ENCODE measurements around the gene MTOR. TPM values are rescaled to one million over a fixed set of nuclear protein-coding genes. Genes with fewer than 3 reads are reported as not detected.

MTOR gene
- total RNA-seq, 2 donors from 2014 or later, result 26.2 to 28.3 TPM

GRCh38 chr1:11176081-11176706, 86.2 kb downstream of the MTOR start:
- Histone ChIP-seq H3K27ac (no peak overlapping the region), H3K36me3 (replicated peaks in 1 of 2; ENCODE audit: insufficient read depth in 1 of 2, low read depth in 2 of 2) (peaks cover 0 to 1% of the 10 kb centered on the region in 2 donors), H3K4me1 (no peaks in the 10 kb centered on the region), H3K27me3 (no peaks in the 10 kb centered on the region), H3K4me3 (no peak overlapping the region), H3K9me3 (no peaks in the 10 kb centered on the region)
- ATAC-seq (no peak), DNase-seq (no peak)
- no peak for TF ChIP-seq POLR2A (IDR thresholded peaks at IDR 0.05)
- TF ChIP-seq CTCF (IDR thresholded peaks at IDR 0.05), result no peak
- intact Hi-C loops (cut with DNase I), result no loop called here
- 90 to 100% methylated on average over 6 to 11 of the region's 11 CpGs for WGBS, 2 donors

DNA sequence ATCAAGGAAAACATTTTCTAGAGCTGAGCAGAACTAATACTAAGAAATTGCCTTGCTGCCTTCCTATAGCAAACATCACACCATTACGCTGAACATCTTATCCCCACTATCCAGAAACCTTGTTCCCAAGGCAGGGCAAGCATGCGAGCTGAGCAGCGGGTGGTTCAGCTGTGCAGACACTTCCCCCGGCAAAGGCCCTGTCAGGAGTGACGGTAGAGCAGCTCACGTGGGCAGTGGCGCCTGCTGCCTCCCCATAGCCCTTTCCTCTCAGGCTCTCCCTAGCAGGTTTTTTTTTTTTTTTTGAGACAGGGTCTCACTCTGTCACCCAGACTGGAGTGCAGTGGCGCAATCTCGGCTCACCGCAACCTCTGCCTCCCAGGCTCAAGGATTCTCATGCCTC, 86.9 kb downstream of the MTOR start:
- no peaks in the 10 kb centered on the region for H3K36me3 ChIP-seq (replicated peaks in 1 of 2; ENCODE audit: insufficient read depth in 1 of 2, low read depth in 2 of 2)

DNA sequence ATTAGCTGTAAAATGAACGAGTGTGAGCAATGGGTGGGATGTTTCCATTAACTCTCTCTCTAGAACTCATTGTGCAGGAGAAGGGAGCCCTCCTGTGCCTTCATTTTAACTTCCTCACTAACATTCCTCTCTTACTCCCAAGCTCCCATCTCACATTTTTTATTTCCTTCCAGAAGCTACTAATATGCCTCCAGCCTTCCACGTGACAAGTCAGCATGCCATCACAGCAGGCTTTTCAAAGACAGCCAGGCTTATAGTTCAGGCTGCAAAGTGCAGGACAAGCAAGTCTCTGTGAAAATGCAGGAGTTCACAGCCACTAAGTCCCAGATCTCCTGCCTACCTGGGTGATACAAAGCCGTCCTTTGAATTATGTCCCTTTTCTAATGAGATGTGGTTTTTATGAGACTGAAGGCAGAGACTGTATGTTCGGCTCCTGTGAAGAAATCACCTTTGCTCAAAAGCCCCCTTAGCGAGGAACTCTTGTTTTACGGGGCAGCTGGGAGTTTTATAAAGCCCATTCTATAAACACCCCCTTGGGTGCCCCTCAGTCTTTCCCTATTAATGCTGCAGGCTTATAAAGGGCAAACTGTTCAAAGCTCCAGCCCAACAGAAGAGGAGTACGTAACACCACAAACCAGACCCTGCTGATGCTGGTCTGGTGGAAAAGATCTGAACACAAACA, 87.9 kb downstream of the MTOR start:
- peaks cover 6% of the 10 kb centered on the region for H3K4me1 ChIP-seq
- H3K27me3 ChIP-seq, result no peaks in the 10 kb centered on the region
- DNase-seq, result no peak
- no peak overlapping the region for H3K27ac ChIP-seq
- ATAC-seq, result no peak
- intact Hi-C loops (cut with DNase I), result no loop called here
- no peaks in the 10 kb centered on the region for H3K36me3 ChIP-seq (replicated peaks in 1 of 2; ENCODE audit: insufficient read depth in 1 of 2, low read depth in 2 of 2)
- 84 to 90% methylated on average over 7 of the region's 7 CpGs for WGBS, 2 donors
- H3K9me3 ChIP-seq, result no peaks in the 10 kb centered on the region
- TF ChIP-seq CTCF (IDR thresholded peaks at IDR 0.05) (no peak), POLR2A (IDR thresholded peaks at IDR 0.05) (no peak)
- no peak overlapping the region for H3K4me3 ChIP-seq

More for the DNA sequence above, 86.9 kb downstream of the MTOR start:
- DNase-seq, result no peak
- Histone ChIP-seq H3K4me3 (no peak overlapping the region), H3K4me1 (no peaks in the 10 kb centered on the region), H3K27me3 (no peaks in the 10 kb centered on the region), H3K9me3 (no peaks in the 10 kb centered on the region), H3K27ac (no peak overlapping the region)
- WGBS, 2 donors, result 88 to 94% methylated on average over 10 of the region's 10 CpGs
- intact Hi-C loops (cut with DNase I), result no loop called here
- ATAC-seq, result no peak
- no peak for TF ChIP-seq CTCF (IDR thresholded peaks at IDR 0.05)
- TF ChIP-seq POLR2A (IDR thresholded peaks at IDR 0.05), result no peak

- DNase-seq, result peak in 1 of 4 donors; percentile 25
- WGBS, 2 donors, result 88 to 96% methylated on average over 2 of the region's 2 CpGs
- no peak overlapping the region for H3K27ac ChIP-seq
- TF ChIP-seq CTCF (IDR thresholded peaks at IDR 0.05), result no peak
- no peak for TF ChIP-seq POLR2A (IDR thresholded peaks at IDR 0.05)
- no peaks in the 10 kb centered on the region for H3K36me3 ChIP-seq (replicated peaks in 1 of 2; ENCODE audit: insufficient read depth in 1 of 2, low read depth in 2 of 2)
- no peaks in the 10 kb centered on the region for H3K9me3 ChIP-seq
- no peak for ATAC-seq
- H3K4me1 ChIP-seq, result peaks cover 6% of the 10 kb centered on the region
- H3K27me3 ChIP-seq, result no peaks in the 10 kb centered on the region
- H3K4me3 ChIP-seq, result no peak overlapping the region
- intact Hi-C loops (cut with DNase I), result no loop called here
Observed at GRCh38 chr1:11170102-11170501, 92.2 kb downstream of the MTOR start.

DNA sequence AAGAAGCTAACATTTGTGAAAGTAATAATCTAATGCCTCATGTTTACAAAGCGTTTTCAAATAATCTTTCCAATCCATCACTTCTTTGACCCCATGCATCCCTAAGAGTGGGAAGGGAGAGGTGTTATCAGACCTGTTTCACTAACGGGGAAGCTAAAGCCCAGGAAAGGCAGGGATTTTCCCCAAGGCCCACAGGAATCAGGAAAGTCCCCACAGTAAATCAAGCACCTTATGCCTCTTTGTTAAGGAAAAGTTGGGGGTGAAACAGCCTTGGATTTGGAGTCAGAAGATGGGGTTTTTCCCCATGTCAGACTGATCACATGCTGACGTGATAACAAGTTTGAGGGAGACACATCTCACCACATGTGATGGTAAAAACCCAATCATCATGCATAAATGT, 93.1 kb downstream of the MTOR start:
- Histone ChIP-seq H3K4me3 (no peak overlapping the region), H3K27me3 (no peaks in the 10 kb centered on the region), H3K9me3 (no peaks in the 10 kb centered on the region), H3K36me3 (replicated peaks in 1 of 2; ENCODE audit: insufficient read depth in 1 of 2, low read depth in 2 of 2) (no peaks in the 10 kb centered on the region), H3K4me1 (peaks cover 6% of the 10 kb centered on the region), H3K27ac (no peak overlapping the region)
- intact Hi-C loops (cut with DNase I), result no loop called here
- DNase-seq (no peak), ATAC-seq (no peak)
- WGBS, 2 donors, result 51 to 58% methylated on average over 3 of the region's 3 CpGs
- TF ChIP-seq CTCF (IDR thresholded peaks at IDR 0.05), result no peak
- no peak for TF ChIP-seq POLR2A (IDR thresholded peaks at IDR 0.05)
